Activated CD8-positive, alpha-beta T cell treated with anti-CD3 and anti-CD28 coated beads for 36 hours (primary cell): ENCODE measurements around the gene POLH. TPM values are rescaled to one million over a fixed set of nuclear protein-coding genes. Genes with fewer than 3 reads are reported as not detected.

Source experiments
- ATAC-seq: fragments of 200-7000 bp; cut with Tn5 transposase; one replicate; pipeline ENCODE4 v1.10.0; 2021; ENCODE audit warnings: mild to moderate bottlenecking, moderate library complexity
- CTCF ChIA-PET: fragments of 350-600 bp; sonication (Branson Sonifier 250); formaldehyde crosslinking; loops from one replicate; lab custom pipeline; 2021; ENCODE audit warnings: antibody characterized with exemption; lab: Charles Lee
- POLR2A ChIA-PET: fragments of 350-600 bp; sonication (Branson Sonifier 250); formaldehyde crosslinking; loops from one replicate; lab custom pipeline; 2021; ENCODE audit warnings: antibody characterized with exemption; lab: Charles Lee
- DNase-seq: peaks from one replicate; pipeline ENCODE4 v3.0.0-alpha.2; 2020
- H3K27ac Mint-ChIP-seq: one replicate; pipeline ENCODE4 v1.8.0; 2021; ENCODE audit warnings: mild to moderate bottlenecking, mixed read lengths
- H3K27me3 Mint-ChIP-seq: one replicate; pipeline ENCODE4 v1.8.0; 2021; ENCODE audit warnings: mixed read lengths
- H3K36me3 Mint-ChIP-seq: one replicate; pipeline ENCODE4 v1.8.0; 2021; ENCODE audit warnings: low read depth, mixed read lengths
- H3K4me1 Mint-ChIP-seq: one replicate; pipeline ENCODE4 v1.8.0; 2021; ENCODE audit warnings: low read depth, mixed read lengths
- H3K4me3 Mint-ChIP-seq: one replicate; pipeline ENCODE4 v1.8.0; 2021; ENCODE audit warnings: mild to moderate bottlenecking, moderate library complexity, mixed read lengths
- H3K9me3 Mint-ChIP-seq: one replicate; pipeline ENCODE4 v1.8.0; 2021; ENCODE audit warnings: mixed read lengths
- CTCF ChIP-seq: fragments of 200-600 bp; IDR thresholded peaks from one replicate; pipeline ENCODE4 v1.8.0; 2022; ENCODE audit warnings: antibody characterized with exemption, mild to moderate bottlenecking
- intact Hi-C: fragments of 100-400 bp; cut with micrococcal nuclease; formaldehyde crosslinking; loops from one replicate; pipeline ENCODE4 v1.10.0; 2022
- total RNA-seq, 2 experiments: library from RNA; stranded (reverse); gene quantifications; one replicate each; pipeline ENCODE4 v1.2.3, GENCODE V29; 2021

Gene POLH
- total RNA-seq, 2 experiments from 2014 or later = 37.9 to 42.1 TPM

DNA sequence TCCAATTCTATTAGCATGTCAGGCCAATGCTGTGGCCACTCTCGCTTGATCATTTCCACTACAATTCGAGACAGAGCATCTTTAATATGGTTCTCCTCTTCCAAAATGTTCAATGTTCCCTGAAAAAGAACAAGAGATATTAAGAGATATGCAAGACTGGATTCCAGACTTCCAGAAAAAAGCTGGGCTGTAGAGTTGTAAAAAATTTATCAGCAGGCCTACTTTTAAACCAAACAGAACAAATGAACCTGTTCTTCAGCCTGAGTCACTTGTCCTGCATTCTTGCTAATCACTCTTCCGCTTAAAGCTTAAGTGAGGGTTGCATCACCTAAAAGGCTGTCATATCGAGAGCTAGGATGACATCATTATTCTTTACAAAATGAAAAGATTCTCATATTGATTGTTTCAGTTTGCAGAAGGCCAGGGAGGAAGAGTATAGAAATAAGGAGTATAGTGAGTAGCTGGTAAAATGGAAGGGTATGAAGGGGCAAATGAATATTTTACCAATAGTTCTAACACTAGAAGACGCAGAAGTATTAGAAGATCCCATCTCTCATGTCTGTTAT lies 5.0 kb upstream of the POLH start:
- H3K9me3 Mint-ChIP-seq = no peaks in the 10 kb centered on the region
- ATAC-seq (peak; percentile 45), DNase-seq (peak; percentile 10)
- H3K36me3 Mint-ChIP-seq = peaks cover 50% of the 10 kb centered on the region
- H3K27me3 Mint-ChIP-seq = no peaks in the 10 kb centered on the region
- peaks cover 26% of the 10 kb centered on the region for H3K4me1 Mint-ChIP-seq
- intact Hi-C loops = no loop called here
- CTCF ChIA-PET = interaction anchor here (0.6 to 3.2 kb wide), 3 partner anchors 15 to 64 kb away, joined by 3 to 16 read pairs (median 3); no protein-coding TSS in a partner anchor
- no peak for TF ChIP-seq CTCF
- H3K4me3 Mint-ChIP-seq = no peak overlapping the region
- POLR2A ChIA-PET = interaction anchor here (1.3 to 2.3 kb wide), 6 partner anchors 16 to 59 kb away, joined by 3 to 19 read pairs (median 4); partner anchors contain the start of gene GTPBP2
- peak overlapping the region; percentile 90 for H3K27ac Mint-ChIP-seq

DNA sequence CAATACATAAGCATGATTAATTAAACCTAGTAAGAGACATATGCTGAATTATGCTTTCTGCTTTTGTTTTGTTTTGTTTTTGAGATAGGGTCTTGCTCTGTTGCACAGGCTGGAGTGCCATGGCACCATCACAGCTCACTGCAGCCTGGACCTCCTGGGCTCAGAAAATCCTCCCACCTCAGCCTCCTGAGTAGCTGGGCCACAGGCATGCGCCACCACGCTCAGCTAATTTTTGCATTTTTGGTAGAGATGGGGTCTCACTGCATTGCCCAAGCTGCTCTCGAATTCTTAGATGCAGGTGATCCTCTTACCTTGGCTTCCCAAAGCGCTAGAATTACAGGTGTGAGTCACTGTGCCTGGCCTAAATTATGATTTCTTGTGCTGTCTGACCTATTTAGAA lies 4.0 kb upstream of the POLH start:
- no peaks in the 10 kb centered on the region for H3K27me3 Mint-ChIP-seq
- ChIA-PET CTCF (interaction anchor here (3.2 kb wide), 1 partner anchor 36 kb away, joined by 16 read pairs; no protein-coding TSS in a partner anchor), POLR2A (interaction anchor here (0.6 to 2.3 kb wide), 5 partner anchors 25 to 58 kb away, joined by 3 to 19 read pairs (median 5); partner anchors contain the start of gene GTPBP2)
- intact Hi-C loops = no loop called here
- ATAC-seq = no peak
- no peaks in the 10 kb centered on the region for H3K9me3 Mint-ChIP-seq
- H3K27ac Mint-ChIP-seq = peak overlapping the region; percentile 90
- no peak overlapping the region for H3K4me3 Mint-ChIP-seq
- peaks cover 26% of the 10 kb centered on the region for H3K4me1 Mint-ChIP-seq
- TF ChIP-seq CTCF = no peak
- DNase-seq = no peak
- peaks cover 47% of the 10 kb centered on the region for H3K36me3 Mint-ChIP-seq

- Mint-ChIP-seq H3K27ac (peak overlapping the region; percentile 84), H3K27me3 (no peaks in the 10 kb centered on the region), H3K36me3 (peaks cover 42% of the 10 kb centered on the region), H3K4me3 (peak overlapping the region; percentile 90), H3K4me1 (peaks cover 46% of the 10 kb centered on the region), H3K9me3 (no peaks in the 10 kb centered on the region)
- CTCF ChIA-PET = interaction anchor here (0.8 to 3.7 kb wide), 4 partner anchors 17 to 346 kb away, joined by 3 to 16 read pairs (median 4); partner anchors contain the start of gene DNPH1
- intact Hi-C loops = no loop called here
- TF ChIP-seq CTCF = no peak
- ATAC-seq = no peak
- DNase-seq = peak; percentile 64
- POLR2A ChIA-PET = interaction anchor here (0.6 to 3.2 kb wide), 16 partner anchors 8 to 149 kb away, joined by 3 to 20 read pairs (median 3); partner anchors contain the start of genes GTPBP2, MAD2L1BP, POLR1C and YIPF3
These were observed 747 bp upstream of the POLH start for GRCh38 chr6:43575105-43575771.

- ATAC-seq (no peak), DNase-seq (no peak)
- Mint-ChIP-seq H3K4me3 (peak overlapping the region; percentile 11), H3K27me3 (no peaks in the 10 kb centered on the region), H3K27ac (peak overlapping the region; percentile 10), H3K4me1 (peaks cover 32% of the 10 kb centered on the region), H3K9me3 (no peaks in the 10 kb centered on the region), H3K36me3 (peaks cover 37% of the 10 kb centered on the region)
- CTCF ChIA-PET = interaction anchor here (1.0 kb wide), 1 partner anchor 26 kb away, joined by 3 read pairs; no protein-coding TSS in a partner anchor
- intact Hi-C loops = no loop called here
- TF ChIP-seq CTCF = no peak
- POLR2A ChIA-PET = no interaction called here
These were observed 2.8 kb downstream of the POLH start for GRCh38 chr6:43578748-43579147.

DNA sequence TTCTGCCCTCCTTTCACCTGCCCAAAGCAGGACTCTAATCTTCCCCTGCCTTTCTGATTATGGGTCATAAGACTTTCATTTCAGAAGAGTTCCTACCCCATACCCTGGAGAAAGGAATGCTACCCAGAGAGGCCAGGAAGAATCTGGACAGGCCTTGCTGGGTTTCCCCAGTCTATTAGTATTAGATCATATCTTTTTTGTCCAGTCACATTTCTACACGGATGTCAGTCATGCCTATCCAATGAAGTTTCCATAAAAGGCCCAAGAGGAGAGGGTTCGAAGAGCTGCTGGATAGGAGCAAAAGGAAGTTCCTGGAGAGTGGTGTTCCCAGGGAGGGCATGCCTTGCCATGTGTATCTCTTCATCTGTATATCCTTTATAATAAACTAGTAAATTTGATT lies 3.2 kb downstream of the POLH start:
- peak overlapping the region; percentile 10 for H3K27ac Mint-ChIP-seq
- POLR2A ChIA-PET = no interaction called here
- no peak for TF ChIP-seq CTCF
- ATAC-seq (no peak), DNase-seq (no peak)
- no peak overlapping the region for H3K4me3 Mint-ChIP-seq
- CTCF ChIA-PET = interaction anchor here (1.0 kb wide), 1 partner anchor 26 kb away, joined by 3 read pairs; no protein-coding TSS in a partner anchor
- H3K9me3 Mint-ChIP-seq = no peaks in the 10 kb centered on the region
- peaks cover 36% of the 10 kb centered on the region for H3K4me1 Mint-ChIP-seq
- intact Hi-C loops = no loop called here
- H3K36me3 Mint-ChIP-seq = peaks cover 40% of the 10 kb centered on the region
- no peaks in the 10 kb centered on the region for H3K27me3 Mint-ChIP-seq
